ENCODE data around the gene MR1.

- TF ChIP-seq CTCF (conservative IDR thresholded peaks at IDR 0.05 in 1 of 2, IDR thresholded peaks at IDR 0.05 in 1 of 2; ENCODE audit: low read depth in 1 of 2, low read length in 2 of 2) (no peak), EZH2 (IDR thresholded peaks at IDR 0.05; ENCODE audit: low read length, missing control alignments) (no peak)
These were observed 10.3 kb upstream of the MR1 start for GRCh38 chr1:181023265-181024057.
